Lung (tissue), 12 donors: ENCODE data around the gene SYNM. TPM values are rescaled to one million over a fixed set of nuclear protein-coding genes. Genes with fewer than 3 reads are reported as not detected.
A peak's percentile ranks its signal among the peaks of the same experiment; 100 is the strongest.

ENCODE experiments used
- ATAC-seq: fragments of 200-7000 bp; cut with Tn5 transposase; one replicate; pipeline ENCODE4 v1.9.1; 2020; ENCODE audit warnings: moderate number of reproducible peaks; ENCODE audit not compliant: insufficient read depth, low FRiP score
- DNase-seq, 3 donors: peaks; one replicate each; pipeline ENCODE4 v3.0.0-alpha.2; 2013 to 2017
- H3K27ac ChIP-seq, 2 donors: one replicate each; pipeline ENCODE4 v1.5.1; 2013; ENCODE audit warnings: mild to moderate bottlenecking in 2 of 2, moderate library complexity in 2 of 2, control low read depth in 1 of 2, inconsistent platforms in 1 of 2, low read depth in 1 of 2, low read length in 1 of 2
- H3K27me3 ChIP-seq, 3 donors: one replicate each; pipeline ENCODE4 v1.5.1; 2013; ENCODE audit warnings: low read length in 2 of 3; ENCODE audit not compliant: control insufficient read depth in 3 of 3, insufficient read depth in 3 of 3
- H3K36me3 ChIP-seq, 4 donors: one replicate each; pipeline ENCODE4 v1.5.1; 2013; ENCODE audit warnings: low read length in 4 of 4, mild to moderate bottlenecking in 1 of 4, moderate library complexity in 1 of 4; ENCODE audit not compliant: control insufficient read depth in 4 of 4, insufficient read depth in 4 of 4
- H3K4me1 ChIP-seq, 5 donors: one replicate each; pipeline ENCODE4 v1.5.1; 2013; ENCODE audit warnings: low read length in 5 of 5, mild to moderate bottlenecking in 2 of 5, moderate library complexity in 1 of 5; ENCODE audit not compliant: control insufficient read depth in 5 of 5, insufficient read depth in 5 of 5
- H3K4me3 ChIP-seq: one replicate; pipeline ENCODE4 v1.5.1; 2013; ENCODE audit warnings: mild to moderate bottlenecking, control low read depth, moderate library complexity
- H3K9ac ChIP-seq, 2 donors: one replicate each; pipeline ENCODE4 v1.5.1; 2013; ENCODE audit warnings: low read length in 2 of 2, control low read depth in 1 of 2; ENCODE audit not compliant: insufficient read depth in 1 of 2
- H3K9me3 ChIP-seq, 4 donors: one replicate each; pipeline ENCODE4 v1.5.1; 2013; ENCODE audit warnings: low read length in 3 of 4, mild to moderate bottlenecking in 1 of 4, moderate library complexity in 1 of 4; ENCODE audit not compliant: control insufficient read depth in 4 of 4, insufficient read depth in 3 of 4
- CTCF ChIP-seq: IDR thresholded peaks from 2 replicates; pipeline ENCODE4 v1.5.1; 2012; ENCODE audit warnings: mild to moderate bottlenecking; ENCODE audit errors: control extremely low read depth, extremely low read depth
- WGBS, 2 donors: extraction: QIAGEN DNeasy Blood & Tissue Kit; methylation state at CpG; one replicate each; pipeline ENCODE4 v1.1.7; 2013; 5-methylcytosine and 5-hydroxymethylcytosine counted together
- polyA plus RNA-seq, 2 donors: library from polyadenylated mRNA; stranded (reverse); fragments of 200-250 nt; gene quantifications; one replicate each; pipeline ENCODE4 v1.2.1, GENCODE V29; 2013
- total RNA-seq, 2 donors: library from RNA; depleted of rRNA in 1 of 2; stranded (reverse); fragments of >200 nt in 1 of 2; gene quantifications; one replicate each; pipeline ENCODE4 v1.2.1, GENCODE V29; 2014 to 2021
- donor health status: control.
- donor health status: control.
- donor health status: Bipolar disorder and iron deficiency.
- donor health status: healthy.
- donor health status: DM: yes; HTN: yes; CAD: no.

The SYNM gene
- total and polyA plus RNA-seq, 4 donors, result 5.3 to 21.3 (median 10.9) TPM

GRCh38 chr15:99134317-99134821 lies 29.5 kb downstream of the SYNM start:
- H3K4me3 ChIP-seq, result no peak overlapping the region
- peak overlapping the region in 1 of 2 donors; percentile 76 for H3K27ac ChIP-seq
- H3K9me3 ChIP-seq, result peaks cover 0 to 1% (median 0%) of the 10 kb centered on the region in 4 donors
- H3K27me3 ChIP-seq, result no peaks in the 10 kb centered on the region
- WGBS, 2 donors, result 91 to 93% methylated on average over 11 of the region's 11 CpGs
- ATAC-seq, result no peak
- H3K36me3 ChIP-seq, result peaks cover 0 to 20% (median 4%) of the 10 kb centered on the region in 4 donors
- DNase-seq, result no peak
- no peak overlapping the region for H3K9ac ChIP-seq
- peaks cover 0 to 7% (median 0%) of the 10 kb centered on the region in 5 donors for H3K4me1 ChIP-seq
- no peak for TF ChIP-seq CTCF

GRCh38 chr15:99135194-99135593 lies 30.3 kb downstream of the SYNM start:
- H3K36me3 ChIP-seq, result peaks cover 0 to 20% (median 4%) of the 10 kb centered on the region in 4 donors
- ATAC-seq, result no peak
- H3K9ac ChIP-seq, result no peak overlapping the region
- TF ChIP-seq CTCF, result no peak
- H3K27me3 ChIP-seq, result no peaks in the 10 kb centered on the region
- H3K4me1 ChIP-seq, result peaks cover 0 to 7% (median 0%) of the 10 kb centered on the region in 5 donors
- 72 to 78% methylated on average over 4 of the region's 4 CpGs for WGBS, 2 donors
- H3K4me3 ChIP-seq, result no peak overlapping the region
- peak overlapping the region in 1 of 2 donors; percentile 61 for H3K27ac ChIP-seq
- peaks cover 0 to 1% (median 0%) of the 10 kb centered on the region in 4 donors for H3K9me3 ChIP-seq
- no peak for DNase-seq

- H3K36me3 ChIP-seq, result peaks cover 0 to 13% (median 4%) of the 10 kb centered on the region in 4 donors
- no peak for ATAC-seq
These were observed 32.2 kb downstream of the SYNM start for GRCh38 chr15:99137111-99137546.

More at GRCh38 chr15:99137111-99137546, 32.2 kb downstream of the SYNM start:
- Histone ChIP-seq H3K27ac (no peak overlapping the region), H3K9me3 (peaks cover 0 to 1% (median 0%) of the 10 kb centered on the region in 4 donors), H3K4me3 (no peak overlapping the region), H3K9ac (no peak overlapping the region), H3K4me1 (no peaks in the 10 kb centered on the region), H3K27me3 (no peaks in the 10 kb centered on the region)
- WGBS, 2 donors, result 81 to 84% methylated on average over 13 of the region's 13 CpGs
- no peak for TF ChIP-seq CTCF
- DNase-seq, result no peak
